Hepatocyte (in vitro differentiated cells): ENCODE measurements around the gene FGF9. TPM values are rescaled to one million over a fixed set of nuclear protein-coding genes. Genes with fewer than 3 reads are reported as not detected.

Experiments
- DNase-seq: peaks from one replicate; pipeline ENCODE4 v3.0.0-alpha.2; 2016; ENCODE audit warnings: low spot score
- H2AFZ ChIP-seq: fragments of 200-600 bp; sonication (generic); 2 replicates; pipeline ENCODE4 v1.6.0; 2016; ENCODE audit warnings: antibody characterized with exemption, mild to moderate bottlenecking
- H3K27ac ChIP-seq: fragments of 200-600 bp; sonication (generic); 2 replicates; pipeline ENCODE4 v1.5.1; 2016; ENCODE audit warnings: mild to moderate bottlenecking
- H3K27me3 ChIP-seq: fragments of 200-600 bp; sonication (generic); 2 replicates; pipeline ENCODE4 v1.6.1; 2016
- H3K36me3 ChIP-seq: fragments of 200-600 bp; sonication (generic); replicated peaks from 2 replicates; pipeline ENCODE4 v1.5.1; 2016; ENCODE audit warnings: low read depth; ENCODE audit not compliant: insufficient read depth
- H3K4me1 ChIP-seq: fragments of 200-600 bp; sonication (generic); 2 replicates; pipeline ENCODE4 v1.5.1; 2016; ENCODE audit warnings: mild to moderate bottlenecking, moderate library complexity; ENCODE audit not compliant: insufficient read depth
- H3K4me2 ChIP-seq: fragments of 200-600 bp; sonication (generic); 2 replicates; pipeline ENCODE4 v1.6.0; 2016
- H3K4me3 ChIP-seq: fragments of 200-600 bp; sonication (generic); 2 replicates; pipeline ENCODE4 v1.5.1; 2016; ENCODE audit warnings: mild to moderate bottlenecking
- H3K79me2 ChIP-seq: fragments of 200-600 bp; sonication (generic); 2 replicates; pipeline ENCODE4 v1.6.0; 2017; ENCODE audit warnings: mild to moderate bottlenecking
- H3K9me2 ChIP-seq: fragments of 200-600 bp; sonication (generic); replicated peaks from 2 replicates; pipeline ENCODE4 v1.6.0; 2017; ENCODE audit warnings: mild to moderate bottlenecking; ENCODE audit not compliant: insufficient read depth
- H3K9me3 ChIP-seq: fragments of 200-600 bp; sonication (generic); 2 replicates; pipeline ENCODE4 v1.5.1; 2016; ENCODE audit warnings: low read depth, mild to moderate bottlenecking
- H4K20me1 ChIP-seq: fragments of 200-600 bp; sonication (generic); 2 replicates; pipeline ENCODE4 v1.6.0; 2016; ENCODE audit warnings: mild to moderate bottlenecking; ENCODE audit not compliant: insufficient read depth, poor library complexity, severe bottlenecking
- EZH2 ChIP-seq: fragments of 200-600 bp; sonication (generic); IDR thresholded peaks from 2 replicates; pipeline ENCODE4 v1.6.1; 2016; ENCODE audit warnings: antibody characterized with exemption, mild to moderate bottlenecking, borderline replicate concordance
- EZH2phosphoT487 ChIP-seq: fragments of 200-600 bp; sonication (generic); IDR thresholded peaks from one replicate; pipeline ENCODE4 v1.6.1; 2018; ENCODE audit warnings: antibody characterized with exemption, mild to moderate bottlenecking, low read depth, moderate library complexity; ENCODE audit not compliant: unreplicated experiment, severe bottlenecking
- WGBS: methylation state at CpG from one replicate; pipeline ENCODE4 v1.1.6; 2016; ENCODE audit warnings: low lambda C conversion rate; ENCODE audit errors: missing lambda C conversion rate; 5-methylcytosine and 5-hydroxymethylcytosine counted together
- polyA plus RNA-seq: library from polyadenylated mRNA; unstranded; fragments of >200 nt; fragmentation: Nextera tagmentation; extraction: Ambion mirVana; gene quantifications from 2 replicates; pipeline ENCODE4 v1.2.1, GENCODE V29; 2016
- total RNA-seq: library from RNA; depleted of rRNA; stranded (reverse); fragments of >200 nt; gene quantifications from 2 replicates; pipeline ENCODE4 v1.2.3, GENCODE V29; 2014
- TF ChIP-seq, protein P1 (sequence below): fragments of 200-600 bp; sonication (generic); IDR thresholded peaks from 2 replicates; pipeline ENCODE4 v1.5.1; 2016; ENCODE audit warnings: antibody characterized with exemption, mild to moderate bottlenecking; ENCODE audit not compliant: poor library complexity

The FGF9 gene
- total and polyA plus RNA-seq, 2 experiments from 2014 or later, result 1.6 to 2.0 TPM

DNA sequence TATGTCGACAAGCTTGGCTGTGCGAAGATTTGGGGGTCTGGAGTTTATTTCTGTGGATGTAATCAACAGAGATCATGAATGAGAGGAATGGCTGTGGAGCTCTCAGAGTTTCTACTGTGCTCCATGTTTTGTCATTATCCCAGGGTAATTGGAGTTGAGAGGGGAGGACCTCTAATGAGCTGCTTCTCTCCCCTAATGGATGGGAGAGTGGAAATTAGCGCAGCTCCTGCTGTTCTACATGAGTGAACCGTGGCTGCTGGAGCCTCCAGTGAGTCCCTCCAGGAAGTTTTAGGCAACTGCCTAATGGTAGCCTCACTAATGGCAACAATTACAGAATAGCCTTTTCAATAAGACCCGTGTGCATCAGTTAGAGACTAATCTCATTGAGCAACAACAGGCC is 31.3 kb upstream of the FGF9 start:
- no peak for DNase-seq
- H3K4me1 ChIP-seq, result peaks cover 17% of the 10 kb centered on the region
- no peaks in the 10 kb centered on the region for H4K20me1 ChIP-seq
- H2AFZ ChIP-seq, result no peak overlapping the region
- H3K4me2 ChIP-seq, result no peak overlapping the region
- H3K27ac ChIP-seq, result no peak overlapping the region
- H3K9me2 ChIP-seq, result no peaks in the 10 kb centered on the region
- H3K27me3 ChIP-seq, result no peaks in the 10 kb centered on the region
- WGBS, result 79% methylated on average over 5 of the region's 5 CpGs
- H3K79me2 ChIP-seq, result no peaks in the 10 kb centered on the region
- H3K36me3 ChIP-seq, result no peaks in the 10 kb centered on the region
- TF ChIP-seq EZH2phosphoT487, result no peak
- TF ChIP-seq, protein P1, sequence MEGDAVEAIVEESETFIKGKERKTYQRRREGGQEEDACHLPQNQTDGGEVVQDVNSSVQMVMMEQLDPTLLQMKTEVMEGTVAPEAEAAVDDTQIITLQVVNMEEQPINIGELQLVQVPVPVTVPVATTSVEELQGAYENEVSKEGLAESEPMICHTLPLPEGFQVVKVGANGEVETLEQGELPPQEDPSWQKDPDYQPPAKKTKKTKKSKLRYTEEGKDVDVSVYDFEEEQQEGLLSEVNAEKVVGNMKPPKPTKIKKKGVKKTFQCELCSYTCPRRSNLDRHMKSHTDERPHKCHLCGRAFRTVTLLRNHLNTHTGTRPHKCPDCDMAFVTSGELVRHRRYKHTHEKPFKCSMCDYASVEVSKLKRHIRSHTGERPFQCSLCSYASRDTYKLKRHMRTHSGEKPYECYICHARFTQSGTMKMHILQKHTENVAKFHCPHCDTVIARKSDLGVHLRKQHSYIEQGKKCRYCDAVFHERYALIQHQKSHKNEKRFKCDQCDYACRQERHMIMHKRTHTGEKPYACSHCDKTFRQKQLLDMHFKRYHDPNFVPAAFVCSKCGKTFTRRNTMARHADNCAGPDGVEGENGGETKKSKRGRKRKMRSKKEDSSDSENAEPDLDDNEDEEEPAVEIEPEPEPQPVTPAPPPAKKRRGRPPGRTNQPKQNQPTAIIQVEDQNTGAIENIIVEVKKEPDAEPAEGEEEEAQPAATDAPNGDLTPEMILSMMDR, result no peak
- no peak for TF ChIP-seq EZH2
- no peak overlapping the region for H3K4me3 ChIP-seq
- no peaks in the 10 kb centered on the region for H3K9me3 ChIP-seq

DNA sequence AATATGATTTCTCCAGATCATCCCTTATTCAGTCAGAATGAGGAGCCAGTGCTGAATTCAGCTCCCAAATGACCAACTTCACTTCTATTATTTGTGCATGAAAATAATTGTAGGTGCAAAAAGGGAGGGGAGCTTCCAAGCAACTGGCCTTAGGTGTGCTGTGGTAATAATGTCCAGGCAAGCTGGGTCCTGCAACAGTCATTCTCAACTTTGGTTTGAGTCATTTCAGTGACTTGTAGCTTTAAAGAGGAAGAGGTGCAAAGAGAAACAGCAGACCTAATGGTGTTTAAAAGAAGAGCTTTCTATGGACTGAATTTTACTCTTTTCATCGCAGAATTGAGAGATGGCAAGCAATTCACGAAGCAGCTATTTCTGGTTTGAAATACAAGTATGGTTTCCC is 29.2 kb upstream of the FGF9 start:
- Histone ChIP-seq H3K4me2 (no peak overlapping the region), H3K4me3 (no peak overlapping the region), H3K36me3 (no peaks in the 10 kb centered on the region), H3K27me3 (no peaks in the 10 kb centered on the region), H4K20me1 (no peaks in the 10 kb centered on the region), H3K9me3 (no peaks in the 10 kb centered on the region), H2AFZ (no peak overlapping the region), H3K4me1 (peaks cover 11% of the 10 kb centered on the region), H3K9me2 (no peaks in the 10 kb centered on the region), H3K27ac (no peak overlapping the region), H3K79me2 (no peaks in the 10 kb centered on the region)
- DNase-seq, result no peak
- WGBS, result 86% methylated on average over 2 of the region's 2 CpGs
- TF ChIP-seq, protein P1, result no peak
- TF ChIP-seq EZH2phosphoT487, result no peak
- no peak for TF ChIP-seq EZH2

DNA sequence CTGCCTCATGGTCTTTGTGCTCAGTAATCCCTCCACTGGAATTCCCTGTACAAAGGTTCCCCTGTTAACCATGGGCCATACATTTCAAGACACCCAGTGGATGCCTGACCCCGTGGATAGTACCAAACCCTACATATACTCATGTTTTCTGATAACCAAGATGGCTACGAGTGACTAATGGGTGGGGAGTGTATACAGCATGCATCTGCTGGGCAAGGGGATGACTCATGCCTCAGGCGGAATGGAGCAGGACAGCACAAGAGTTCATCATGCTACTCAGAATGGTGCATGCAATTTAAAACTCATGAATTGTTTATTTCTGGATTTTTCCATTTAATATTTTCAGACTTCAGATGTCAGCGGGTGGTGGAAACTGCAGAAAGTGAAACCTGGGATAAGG is 13.3 kb upstream of the FGF9 start:
- Histone ChIP-seq H2AFZ (no peak overlapping the region), H3K4me2 (no peak overlapping the region), H3K79me2 (no peaks in the 10 kb centered on the region), H3K9me3 (peaks cover 6% of the 10 kb centered on the region), H3K9me2 (no peaks in the 10 kb centered on the region), H3K4me1 (no peaks in the 10 kb centered on the region), H3K36me3 (no peaks in the 10 kb centered on the region), H3K27me3 (no peaks in the 10 kb centered on the region), H4K20me1 (no peaks in the 10 kb centered on the region), H3K4me3 (no peak overlapping the region), H3K27ac (no peak overlapping the region)
- no peak for TF ChIP-seq EZH2
- TF ChIP-seq, protein P1, result no peak
- no peak for TF ChIP-seq EZH2phosphoT487
- no peak for DNase-seq
- 77% methylated on average over 4 of the region's 4 CpGs for WGBS

DNA sequence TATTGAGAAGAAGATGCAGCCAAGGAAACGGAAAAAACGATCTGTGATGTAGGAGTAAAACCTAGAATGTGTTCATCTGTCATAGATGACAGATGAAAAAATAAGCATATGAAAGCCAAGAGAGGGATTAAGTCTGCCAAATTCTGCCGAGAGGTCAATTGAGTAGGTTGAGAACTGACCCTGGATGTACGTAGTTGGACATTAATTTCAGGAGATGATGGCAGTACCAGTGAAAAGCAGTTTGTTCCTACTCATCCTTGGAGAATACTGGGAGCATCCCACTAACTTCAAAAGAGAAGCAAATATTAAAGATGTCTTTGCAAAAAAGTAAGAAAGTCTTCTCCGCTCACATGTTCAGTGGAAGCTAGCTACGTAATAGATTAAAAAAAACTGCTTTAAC is 11.8 kb upstream of the FGF9 start:
- DNase-seq, result no peak
- H4K20me1 ChIP-seq, result no peaks in the 10 kb centered on the region
- no peak overlapping the region for H3K27ac ChIP-seq
- no peaks in the 10 kb centered on the region for H3K79me2 ChIP-seq
- TF ChIP-seq EZH2 (no peak), EZH2phosphoT487 (no peak)
- TF ChIP-seq, protein P1, result no peak
- 74% methylated on average over 6 of the region's 6 CpGs for WGBS
- peaks cover 3% of the 10 kb centered on the region for H3K4me1 ChIP-seq
- peaks cover 6% of the 10 kb centered on the region for H3K9me3 ChIP-seq
- no peaks in the 10 kb centered on the region for H3K27me3 ChIP-seq
- no peak overlapping the region for H3K4me3 ChIP-seq
- H3K36me3 ChIP-seq, result no peaks in the 10 kb centered on the region
- no peak overlapping the region for H3K4me2 ChIP-seq
- H2AFZ ChIP-seq, result no peak overlapping the region
- no peaks in the 10 kb centered on the region for H3K9me2 ChIP-seq
